Choroid plexus epithelial cell (primary cell): Measurements from ENCODE around the gene KHDC1.
"Not testable (repeated sequence)": the region's sequence is repeated elsewhere in the genome, so short reads cannot be mapped to it uniquely, and the experiment has no call there.

Experiments used
- DNase-seq: peaks from one replicate; pipeline ENCODE4 v3.0.0-alpha.2; 2010; ENCODE audit warnings: low read depth
- H3K4me3 ChIP-seq: 2 replicates; pipeline ENCODE4 v1.5.1; 2011; ENCODE audit warnings: low read depth, mild to moderate bottlenecking, control low read depth, low read length, moderate library complexity
- CTCF ChIP-seq: conservative IDR thresholded peaks from 2 replicates; pipeline ENCODE4 v1.5.1; 2011; ENCODE audit warnings: low read depth, mild to moderate bottlenecking, control low read depth, inconsistent platforms, low read length, moderate library complexity

The KHDC1 gene

GRCh38 chr6:73200735-73201134, 62.3 kb downstream of the KHDC1 start:
- DNase-seq, result no peak
- no peak overlapping the region for H3K4me3 ChIP-seq
- no peak for TF ChIP-seq CTCF

DNA sequence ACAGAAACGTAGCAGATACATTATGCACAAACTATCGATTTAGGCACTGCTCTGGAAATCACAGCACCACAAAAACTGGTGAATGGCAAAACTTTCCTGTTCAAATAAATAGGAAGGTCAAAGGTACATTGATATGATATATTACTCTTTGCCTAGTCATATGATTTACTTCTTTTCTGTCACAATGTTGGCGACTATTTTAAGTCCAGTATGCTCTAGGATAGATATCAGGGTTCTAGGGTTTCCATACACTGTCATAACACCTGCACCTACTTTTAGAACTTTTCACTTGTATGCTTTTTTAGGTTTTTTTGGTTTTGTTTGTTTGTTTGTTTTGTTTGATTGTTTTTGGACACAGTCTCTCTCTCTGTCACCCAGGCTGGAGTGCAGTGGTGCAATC, 62.7 kb downstream of the KHDC1 start:
- H3K4me3 ChIP-seq, result no peak overlapping the region
- TF ChIP-seq CTCF, result no peak
- no peak for DNase-seq

DNA sequence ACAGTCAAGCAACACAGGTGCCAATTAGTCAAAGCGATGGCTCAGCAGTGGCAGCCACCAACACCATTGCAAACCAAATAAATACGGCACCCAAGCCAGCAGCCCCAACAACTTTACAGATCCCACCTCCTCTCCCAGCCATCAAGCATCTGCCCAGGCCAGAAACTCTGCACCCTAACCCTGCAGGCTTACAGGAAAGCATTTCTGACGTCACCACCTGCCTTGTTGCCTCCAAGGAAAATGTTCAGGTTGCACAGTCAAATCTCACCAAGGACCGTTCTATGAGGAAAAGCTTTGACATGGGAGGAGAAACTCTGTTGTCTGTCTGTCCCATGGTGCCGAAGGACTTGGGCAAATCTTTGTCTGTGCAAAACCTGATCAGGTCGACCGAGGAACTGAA, 68.3 kb downstream of the KHDC1 start:
- no peak for DNase-seq
- no peak for TF ChIP-seq CTCF
- no peak overlapping the region for H3K4me3 ChIP-seq

- H3K4me3 ChIP-seq, DNase-seq: not testable (repeated sequence)
Observed at GRCh38 chr6:73193302-73193701, 69.7 kb downstream of the KHDC1 start.
